ENCODE measurements around the gene ALS2. TPM values are rescaled to one million over a fixed set of nuclear protein-coding genes. Genes with fewer than 3 reads are reported as not detected.

The ALS2 gene
- total RNA-seq, 1 donor from 2014 or later, result 57.5 TPM

Small RNAs within 50 kb of the gene (small RNA-seq; reads per million reads assigned to genes)
- not detected for gene RF00019
- not detected for gene UBE2V1P11

Other genes starting within 250 kb of the ALS2 start
- 39.1 TPM for gene TMEM237, start 137.4 kb downstream of the ALS2 start, total RNA-seq
- under 0.01 TPM for gene MPP4, start 82.3 kb downstream of the ALS2 start, total RNA-seq
- gene CDK15, start 25.6 kb upstream of the ALS2 start, total RNA-seq, result 0.82 TPM